MCF 10A (cell line): ENCODE results near the gene TCN2. TPM values are rescaled to one million over a fixed set of nuclear protein-coding genes. Genes with fewer than 3 reads are reported as not detected.

Experiments
- BruUV-seq: library from RNA; stranded (reverse); fragments of 400-500 nt; replicated peaks from 2 replicates; lab custom pipeline; 2021; lab: Mats Ljungman, UMichigan
- CTCF ChIA-PET: fragments of 300-600 bp; sonication (Branson Sonifier 250); formaldehyde crosslinking; extraction: SDS; loops from one replicate; lab custom pipeline; 2021; ENCODE audit warnings: antibody characterized with exemption, inconsistent platforms; lab: Yijun Ruan, JAX
- POLR2A ChIA-PET: fragments of 300-600, 350-650 bp; sonication (Branson Sonifier 250); formaldehyde crosslinking; extraction: SDS; loops from one replicate; lab custom pipeline; 2020; ENCODE audit warnings: antibody characterized with exemption, inconsistent platforms; lab: Yijun Ruan, JAX
- DNase-seq: peaks from one replicate; pipeline ENCODE4 v3.0.0-alpha.2; 2018; ENCODE audit not compliant: unreplicated experiment
- H3K27ac Mint-ChIP-seq: one replicate; pipeline ENCODE4 v1.8.0; 2022; ENCODE audit warnings: mild to moderate bottlenecking, low read depth, mixed read lengths; ENCODE audit not compliant: unreplicated experiment
- H3K27me3 Mint-ChIP-seq: one replicate; pipeline ENCODE4 v1.8.0; 2022; ENCODE audit warnings: mixed read lengths; ENCODE audit not compliant: insufficient read depth, unreplicated experiment
- H3K36me3 Mint-ChIP-seq: one replicate; pipeline ENCODE4 v1.8.0; 2022; ENCODE audit warnings: mild to moderate bottlenecking, moderate library complexity, mixed read lengths; ENCODE audit not compliant: insufficient read depth, unreplicated experiment
- H3K4me1 Mint-ChIP-seq: one replicate; pipeline ENCODE4 v1.8.0; 2022; ENCODE audit warnings: mixed read lengths; ENCODE audit not compliant: insufficient read depth, unreplicated experiment
- H3K4me3 Mint-ChIP-seq: one replicate; pipeline ENCODE4 v1.8.0; 2022; ENCODE audit warnings: mild to moderate bottlenecking, moderate library complexity, mixed read lengths; ENCODE audit not compliant: unreplicated experiment
- H3K9me3 Mint-ChIP-seq: one replicate; pipeline ENCODE4 v1.8.0; 2022; ENCODE audit warnings: mixed read lengths; ENCODE audit not compliant: unreplicated experiment
- intact Hi-C: fragments of 100-400 bp; cut with micrococcal nuclease; formaldehyde crosslinking; loops from 2 replicates; pipeline ENCODE4 v1.14.1; 2022
- total RNA-seq: library from RNA; stranded (reverse); gene quantifications from 2 replicates; pipeline ENCODE4 v1.2.3, GENCODE V29; 2022
- TF ChIP-seq, protein P1 (sequence below): fragments of 200-600 bp; IDR thresholded peaks from one replicate; pipeline ENCODE4 v1.8.0; 2022; ENCODE audit warnings: antibody characterized with exemption, mild to moderate bottlenecking; ENCODE audit not compliant: unreplicated experiment

TCN2 gene
- total RNA-seq, 1 experiment from 2014 or later, result 1.4 TPM

DNA sequence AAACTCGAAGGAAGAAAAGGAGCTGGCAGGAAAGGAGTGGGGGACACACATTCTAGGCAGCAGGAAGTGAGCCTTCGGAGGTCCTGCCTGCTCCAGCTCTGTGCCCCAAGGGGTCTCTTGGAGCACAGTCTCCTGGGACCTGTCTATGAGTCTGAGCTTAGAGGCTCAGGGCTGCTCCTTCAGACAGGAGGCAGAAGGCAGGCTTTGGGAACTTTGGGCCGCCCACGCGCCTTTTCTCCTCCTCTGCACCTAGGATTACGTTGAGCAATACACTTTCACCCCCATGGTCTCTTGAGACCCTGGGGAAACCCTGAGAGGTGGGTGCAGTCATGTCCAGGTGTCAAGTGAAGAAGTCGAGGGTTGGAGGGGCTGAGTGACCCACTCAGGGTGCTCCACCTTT lies 965 bp downstream of the TCN2 start:
- H3K4me3 Mint-ChIP-seq, result no peak overlapping the region
- no peaks in the 10 kb centered on the region for H3K9me3 Mint-ChIP-seq
- no TSS peak for BruUV-seq
- ChIA-PET CTCF (interaction anchor here (0.6 to 2.8 kb wide), 8 partner anchors 11 to 162 kb away, joined by 3 to 11 read pairs (median 4); partner anchors contain the start of gene SLC35E4), POLR2A (interaction anchor here (5.3 kb wide), 1 partner anchor 16 kb away, joined by 30 read pairs; the partner anchor contains the start of gene PES1)
- TF ChIP-seq, protein P1, sequence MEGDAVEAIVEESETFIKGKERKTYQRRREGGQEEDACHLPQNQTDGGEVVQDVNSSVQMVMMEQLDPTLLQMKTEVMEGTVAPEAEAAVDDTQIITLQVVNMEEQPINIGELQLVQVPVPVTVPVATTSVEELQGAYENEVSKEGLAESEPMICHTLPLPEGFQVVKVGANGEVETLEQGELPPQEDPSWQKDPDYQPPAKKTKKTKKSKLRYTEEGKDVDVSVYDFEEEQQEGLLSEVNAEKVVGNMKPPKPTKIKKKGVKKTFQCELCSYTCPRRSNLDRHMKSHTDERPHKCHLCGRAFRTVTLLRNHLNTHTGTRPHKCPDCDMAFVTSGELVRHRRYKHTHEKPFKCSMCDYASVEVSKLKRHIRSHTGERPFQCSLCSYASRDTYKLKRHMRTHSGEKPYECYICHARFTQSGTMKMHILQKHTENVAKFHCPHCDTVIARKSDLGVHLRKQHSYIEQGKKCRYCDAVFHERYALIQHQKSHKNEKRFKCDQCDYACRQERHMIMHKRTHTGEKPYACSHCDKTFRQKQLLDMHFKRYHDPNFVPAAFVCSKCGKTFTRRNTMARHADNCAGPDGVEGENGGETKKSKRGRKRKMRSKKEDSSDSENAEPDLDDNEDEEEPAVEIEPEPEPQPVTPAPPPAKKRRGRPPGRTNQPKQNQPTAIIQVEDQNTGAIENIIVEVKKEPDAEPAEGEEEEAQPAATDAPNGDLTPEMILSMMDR, result no peak
- DNase-seq, result no peak
- no peaks in the 10 kb centered on the region for H3K27me3 Mint-ChIP-seq
- H3K36me3 Mint-ChIP-seq, result no peaks in the 10 kb centered on the region
- no peak overlapping the region for H3K27ac Mint-ChIP-seq
- peaks cover 9% of the 10 kb centered on the region for H3K4me1 Mint-ChIP-seq
- intact Hi-C loops, result no loop called here

DNA sequence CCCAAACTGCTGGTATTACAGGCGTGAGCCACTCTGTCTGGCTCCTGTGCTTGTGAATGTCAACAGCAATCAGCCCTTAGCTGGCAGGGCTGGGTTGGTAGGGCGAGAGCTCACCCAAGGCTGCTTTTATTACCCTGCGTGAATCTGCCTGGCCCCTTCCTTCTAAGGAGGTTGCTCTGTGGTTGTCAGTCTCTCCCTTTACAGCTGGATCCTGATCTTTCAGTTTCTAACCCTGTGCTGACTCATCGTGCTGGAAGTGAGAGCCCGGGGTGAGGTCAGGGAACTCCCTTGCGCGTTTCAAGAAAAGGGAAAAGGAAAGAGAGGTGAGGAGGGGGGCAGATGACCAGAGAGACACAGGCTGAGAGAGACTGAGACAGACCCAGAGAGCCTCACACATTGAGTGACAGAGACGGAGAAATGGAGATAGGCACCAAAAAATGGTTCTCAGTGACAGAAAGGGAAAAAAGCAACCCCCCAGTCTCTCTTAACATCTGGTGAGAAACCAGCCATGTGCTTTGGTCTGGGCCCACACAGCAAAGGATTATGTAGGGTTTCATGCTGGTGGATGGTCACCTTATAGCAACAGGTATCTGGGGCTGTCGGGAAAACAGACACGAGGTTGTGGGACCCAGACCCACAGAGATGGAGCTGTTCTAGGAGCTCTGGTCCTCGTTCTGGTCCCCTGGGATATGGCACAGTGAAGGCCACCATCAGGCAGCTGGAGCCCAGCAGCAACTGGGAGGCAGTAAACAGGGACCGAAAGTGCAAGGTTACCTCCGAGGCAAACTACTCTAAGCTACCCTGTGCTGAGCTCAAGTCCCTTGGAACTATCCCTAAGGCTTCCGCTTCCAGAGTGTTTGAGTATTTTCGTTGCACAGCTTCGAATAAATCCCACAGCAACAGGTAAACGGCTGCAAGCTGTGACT lies 2.5 kb downstream of the TCN2 start:
- DNase-seq, result peak; percentile 77
- intact Hi-C loops, result no loop called here
- TF ChIP-seq, protein P1, result no peak
- BruUV-seq, result no TSS peak
- H3K36me3 Mint-ChIP-seq, result no peaks in the 10 kb centered on the region
- peak overlapping the region; percentile 3 for H3K4me3 Mint-ChIP-seq
- CTCF ChIA-PET, result interaction anchor here (0.5 to 2.5 kb wide), 9 partner anchors 8 to 219 kb away, joined by 3 to 11 read pairs (median 3); partner anchors contain the start of gene SLC35E4
- no peaks in the 10 kb centered on the region for H3K9me3 Mint-ChIP-seq
- POLR2A ChIA-PET, result interaction anchor here (1.2 to 5.3 kb wide), 3 partner anchors 17 to 58 kb away, joined by 3 to 30 read pairs (median 3); partner anchors contain the start of genes PES1 and SLC35E4
- no peaks in the 10 kb centered on the region for H3K27me3 Mint-ChIP-seq
- H3K27ac Mint-ChIP-seq, result peak overlapping the region; percentile 76
- H3K4me1 Mint-ChIP-seq, result peaks cover 9% of the 10 kb centered on the region

DNA sequence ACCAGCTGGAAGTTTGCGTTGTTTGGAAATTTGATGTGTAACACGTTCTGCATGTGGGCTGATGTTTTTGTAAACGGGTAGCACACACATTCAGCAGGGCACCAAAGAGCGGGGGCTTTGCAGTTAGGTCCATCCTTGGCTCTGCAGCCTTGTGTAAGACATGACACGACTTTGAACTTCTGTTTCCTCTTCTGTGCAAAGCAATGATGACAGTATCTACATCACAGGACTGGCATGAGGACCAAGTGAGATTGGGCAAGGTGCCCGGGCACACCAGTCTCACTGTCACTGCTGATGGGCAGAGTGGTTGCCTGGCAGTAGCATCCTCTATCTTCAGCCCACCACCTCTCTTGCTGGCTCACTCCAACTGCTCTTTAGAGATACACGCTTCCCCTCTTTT lies 3.3 kb downstream of the TCN2 start:
- intact Hi-C loops, result no loop called here
- BruUV-seq, result no TSS peak
- no peak for DNase-seq
- H3K27me3 Mint-ChIP-seq, result no peaks in the 10 kb centered on the region
- peaks cover 9% of the 10 kb centered on the region for H3K4me1 Mint-ChIP-seq
- H3K27ac Mint-ChIP-seq, result no peak overlapping the region
- H3K9me3 Mint-ChIP-seq, result no peaks in the 10 kb centered on the region
- no peaks in the 10 kb centered on the region for H3K36me3 Mint-ChIP-seq
- H3K4me3 Mint-ChIP-seq, result no peak overlapping the region
- CTCF ChIA-PET, result interaction anchor here (0.5 to 2.5 kb wide), 5 partner anchors 9 to 145 kb away, joined by 3 to 11 read pairs (median 3); partner anchors contain the start of gene SLC35E4
- TF ChIP-seq, protein P1, result no peak
- POLR2A ChIA-PET, result interaction anchor here (1.2 to 5.3 kb wide), 2 partner anchors 18 to 25 kb away, joined by 3 to 30 read pairs; partner anchors contain the start of genes PES1 and SLC35E4

DNA sequence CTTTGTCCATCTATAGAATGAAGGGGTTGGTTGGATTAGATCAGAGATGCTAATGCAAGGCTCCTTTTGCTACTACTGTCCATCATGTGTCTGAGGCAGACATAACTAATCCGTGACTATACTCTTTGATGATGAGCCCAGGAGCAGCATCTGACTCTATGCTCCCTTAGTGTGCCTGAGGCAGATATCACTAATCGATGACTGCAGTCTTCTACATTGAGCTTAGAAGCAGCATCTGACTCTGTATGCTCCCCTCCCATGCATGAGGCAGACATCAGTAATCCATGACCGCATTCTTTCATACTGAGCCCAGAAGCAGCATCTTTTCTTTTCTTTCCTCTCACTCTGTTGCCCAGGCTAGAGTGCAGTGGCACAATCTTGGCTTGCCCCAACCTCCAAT lies 4.2 kb downstream of the TCN2 start:
- intact Hi-C loops, result no loop called here
- Mint-ChIP-seq H3K4me3 (no peak overlapping the region), H3K4me1 (peaks cover 14% of the 10 kb centered on the region), H3K9me3 (no peaks in the 10 kb centered on the region), H3K27me3 (no peaks in the 10 kb centered on the region), H3K36me3 (no peaks in the 10 kb centered on the region), H3K27ac (no peak overlapping the region)
- POLR2A ChIA-PET, result no interaction called here
- CTCF ChIA-PET, result interaction anchor here (0.6 to 1.5 kb wide), 2 partner anchors 15 to 23 kb away, joined by 7 read pairs; no protein-coding TSS in a partner anchor
- DNase-seq, result no peak
- TF ChIP-seq, protein P1, result no peak
- no TSS peak for BruUV-seq
